Mesenteric fat pad (tissue), 1 donor: Measurements from ENCODE around the gene CYB561A3. TPM values are rescaled to one million over a fixed set of nuclear protein-coding genes. Genes with fewer than 3 reads are reported as not detected.

ENCODE experiments used
- DNase-seq: peaks from one replicate; pipeline ENCODE4 v3.0.0-alpha.2; 2020; ENCODE audit warnings: low spot score
- total RNA-seq: library from RNA; stranded (reverse); fragmentation: NEBNext Ultra II Directional; extraction: Animal tissue kit (Norgen Biotek cat#: 25700); gene quantifications from one replicate; pipeline ENCODE4 v1.2.1, GENCODE V29; 2021
- donor health status: DM: yes; HTN: yes; CAD: no.

Gene CYB561A3
- total RNA-seq, 1 donor from 2014 or later = 34.4 TPM

DNA sequence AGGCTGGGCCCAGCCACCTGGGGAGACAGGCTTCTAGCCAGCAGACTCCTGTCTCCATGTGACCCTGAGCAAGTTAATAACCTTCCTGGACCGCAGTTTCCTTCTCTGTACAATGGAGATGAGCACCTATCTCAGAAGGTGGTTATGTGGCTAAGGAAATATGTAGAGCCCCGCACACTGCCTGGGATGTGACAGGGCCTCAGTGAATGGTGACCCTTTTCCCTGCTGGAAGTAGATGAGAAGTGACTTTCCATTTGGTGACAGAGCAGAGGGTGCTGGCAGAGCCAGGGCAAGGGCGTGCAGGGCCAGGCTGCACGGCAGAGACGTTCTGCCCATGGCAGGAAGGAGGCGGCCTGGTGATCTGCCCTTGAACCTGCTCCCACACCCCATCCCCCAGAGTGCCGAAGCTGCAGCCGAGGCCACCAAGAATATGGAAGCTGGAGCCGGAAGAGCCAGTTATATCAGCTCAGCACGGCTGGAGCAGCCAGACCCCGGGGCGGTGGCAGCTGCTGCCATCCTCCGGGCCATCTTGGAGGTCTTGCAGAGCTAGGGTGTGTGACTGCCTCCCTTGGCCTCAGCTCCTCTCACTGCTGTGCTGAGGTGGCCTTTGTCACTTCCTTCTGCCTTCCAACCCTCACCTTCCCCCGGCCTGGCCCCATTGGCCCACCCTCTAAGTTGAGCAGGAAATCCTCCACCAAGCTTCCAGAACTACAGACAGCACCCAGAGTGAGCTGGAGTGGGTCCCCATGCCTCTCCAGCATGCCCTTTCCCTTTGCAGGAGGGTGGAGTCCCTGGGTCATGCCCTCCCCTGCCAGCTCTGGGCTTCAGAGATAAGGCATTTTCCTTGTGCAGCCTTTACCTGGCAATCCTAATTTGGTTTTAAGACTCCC lies 15.5 kb downstream of the CYB561A3 start:
- no peak for DNase-seq

DNA sequence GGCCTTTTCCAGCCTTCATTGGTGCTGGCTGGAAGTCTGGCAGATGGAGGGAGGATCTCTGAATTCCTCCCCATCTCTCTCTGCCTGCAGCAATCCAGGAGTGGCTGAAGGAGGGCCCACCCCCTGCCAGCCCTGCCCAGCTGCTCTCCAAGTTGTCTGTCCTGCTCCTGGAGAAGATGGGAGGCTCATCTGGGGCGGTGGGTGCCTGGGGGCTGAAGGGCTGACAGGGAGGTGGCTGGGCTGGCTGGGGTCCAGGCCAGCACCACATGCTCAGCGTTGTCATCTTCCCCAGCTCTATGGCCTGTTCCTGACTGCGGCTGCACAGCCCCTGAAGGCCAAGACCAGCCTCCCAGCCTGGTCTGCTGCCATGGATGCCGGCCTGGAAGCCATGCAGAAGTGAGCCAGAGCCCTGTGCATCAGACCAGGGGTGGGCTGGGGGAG lies 16.5 kb downstream of the CYB561A3 start:
- no peak for DNase-seq

DNA sequence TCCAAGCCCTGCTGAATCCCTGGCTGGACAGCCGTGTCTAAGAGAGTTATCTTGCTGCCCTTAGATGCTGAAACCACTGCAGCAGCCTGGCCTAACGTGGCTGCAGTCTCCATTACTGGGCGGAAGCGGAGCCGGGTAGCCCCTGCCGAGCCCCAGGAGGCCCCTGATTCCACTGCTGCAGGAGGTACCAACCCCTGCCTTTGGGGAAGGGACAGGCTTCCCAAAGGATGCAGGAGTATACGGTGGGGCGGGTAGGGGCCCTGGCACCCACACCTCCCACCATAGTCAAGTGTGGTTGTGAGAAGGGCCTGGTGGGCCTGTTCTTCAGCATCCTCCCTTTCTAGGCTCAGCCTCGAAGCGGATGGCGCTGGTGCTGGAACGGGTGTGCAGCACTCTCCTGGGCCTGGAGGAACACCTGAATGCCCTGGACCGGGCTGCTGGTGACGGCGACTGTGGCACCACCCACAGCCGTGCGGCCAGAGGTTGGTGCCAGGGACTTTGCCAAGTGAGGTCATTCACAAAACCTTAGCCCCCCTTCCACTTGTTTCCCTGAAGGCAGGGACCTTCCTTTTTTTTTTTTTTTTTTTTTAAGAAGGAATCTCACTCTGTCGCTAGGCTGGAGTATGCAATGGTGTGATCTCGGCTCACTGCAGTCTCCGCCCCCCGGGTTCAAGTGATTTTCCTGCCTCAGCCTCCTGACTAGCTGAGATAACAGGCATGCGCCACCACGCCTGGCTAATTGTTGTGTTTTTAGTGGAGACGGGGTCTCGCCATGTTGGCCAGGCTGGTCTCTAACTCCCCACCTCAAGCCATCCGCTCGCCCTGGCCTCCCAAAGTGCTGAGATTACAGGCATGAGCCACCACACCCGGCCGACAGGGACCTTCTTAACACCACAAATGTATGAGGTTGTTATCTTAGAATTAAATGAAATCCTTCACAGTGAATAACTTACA lies 17.6 kb downstream of the CYB561A3 start:
- no peak for DNase-seq

DNA sequence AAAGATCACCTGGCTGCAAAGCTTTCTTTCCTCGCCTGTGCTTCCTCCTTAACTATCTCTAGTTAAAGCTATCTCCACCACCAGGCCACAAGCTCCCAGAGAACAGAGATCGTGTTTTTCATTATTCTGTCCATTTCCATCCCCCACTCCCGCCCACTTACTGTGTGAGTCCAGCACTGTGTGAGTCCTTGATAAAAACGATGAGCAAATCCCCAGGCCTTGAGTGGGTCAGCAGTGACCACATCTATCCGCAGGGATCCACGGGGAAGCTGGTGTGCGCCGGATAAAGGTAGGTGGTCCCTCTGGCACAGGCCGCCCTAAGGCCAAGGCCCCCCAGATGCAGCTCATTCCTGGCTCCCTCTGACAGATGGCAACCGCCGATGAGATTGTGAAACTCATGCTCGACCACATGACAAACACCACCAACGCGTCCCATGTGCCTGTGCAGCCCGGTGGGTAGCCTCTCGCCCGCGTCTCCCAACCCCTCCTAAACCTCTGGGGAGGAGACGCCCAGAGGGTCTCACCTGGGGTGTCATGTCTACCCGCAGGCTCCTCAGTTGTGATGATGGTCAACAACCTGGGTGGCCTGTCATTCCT lies 19.4 kb downstream of the CYB561A3 start:
- DNase-seq = no peak

DNA sequence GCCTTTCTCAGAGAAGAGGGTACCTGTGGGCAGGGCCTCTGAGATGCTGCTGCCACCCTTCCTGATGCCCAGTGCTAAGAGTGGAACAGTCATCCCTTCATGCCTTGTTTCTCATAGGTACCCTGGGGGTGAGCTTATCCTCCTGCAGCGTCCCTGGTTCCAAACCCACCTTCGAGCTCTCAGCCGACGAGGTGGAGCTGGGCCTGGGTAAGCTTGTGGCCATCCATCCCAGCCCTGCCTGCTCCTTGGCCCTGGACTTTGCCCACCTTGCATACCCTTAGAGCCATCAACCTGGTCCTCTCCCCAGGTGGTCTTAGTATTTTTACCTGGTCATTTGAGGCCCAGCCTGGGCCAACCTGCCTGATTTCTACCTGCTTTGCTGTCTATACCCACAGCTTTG lies 20.0 kb downstream of the CYB561A3 start:
- DNase-seq = no peak

DNA sequence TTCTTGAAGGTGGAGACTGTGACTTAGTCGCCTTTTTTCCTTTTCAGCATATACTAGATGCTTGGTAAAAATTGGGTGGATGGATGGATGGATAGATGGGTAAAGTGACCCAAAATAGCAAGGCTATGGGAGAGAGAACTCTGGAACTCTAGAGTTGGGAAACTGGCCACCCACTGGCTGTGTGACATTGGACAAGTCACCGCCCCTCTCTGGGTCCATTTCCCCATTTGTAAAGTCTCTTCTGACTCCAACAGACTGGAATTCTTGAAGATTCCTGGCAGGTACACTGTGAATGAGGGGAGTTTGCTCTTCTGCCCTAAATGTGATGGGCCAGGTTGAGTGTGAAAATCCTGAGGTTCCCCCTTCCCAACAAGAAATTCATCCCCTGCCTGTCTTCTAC lies 20.7 kb downstream of the CYB561A3 start:
- no peak for DNase-seq

DNA sequence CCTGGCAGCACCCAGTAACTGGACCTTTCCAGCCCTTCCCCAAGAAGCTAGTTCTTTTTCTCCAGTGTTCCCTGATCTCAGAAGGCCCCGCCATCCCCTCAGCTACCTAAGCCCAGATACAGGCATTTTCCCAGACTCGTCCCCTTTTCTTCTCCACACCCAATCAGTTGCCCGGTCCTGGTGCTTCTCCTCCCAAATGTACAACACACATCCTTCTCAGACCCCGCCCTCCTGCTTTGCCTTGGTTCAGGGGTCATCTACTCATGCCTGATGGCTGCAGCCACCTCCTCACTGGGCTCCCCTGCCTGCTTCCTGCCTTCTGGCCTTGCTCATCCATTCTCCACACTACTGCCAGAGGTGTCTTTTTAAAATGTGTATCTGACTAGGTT lies 22.2 kb downstream of the CYB561A3 start:
- no peak for DNase-seq

DNA sequence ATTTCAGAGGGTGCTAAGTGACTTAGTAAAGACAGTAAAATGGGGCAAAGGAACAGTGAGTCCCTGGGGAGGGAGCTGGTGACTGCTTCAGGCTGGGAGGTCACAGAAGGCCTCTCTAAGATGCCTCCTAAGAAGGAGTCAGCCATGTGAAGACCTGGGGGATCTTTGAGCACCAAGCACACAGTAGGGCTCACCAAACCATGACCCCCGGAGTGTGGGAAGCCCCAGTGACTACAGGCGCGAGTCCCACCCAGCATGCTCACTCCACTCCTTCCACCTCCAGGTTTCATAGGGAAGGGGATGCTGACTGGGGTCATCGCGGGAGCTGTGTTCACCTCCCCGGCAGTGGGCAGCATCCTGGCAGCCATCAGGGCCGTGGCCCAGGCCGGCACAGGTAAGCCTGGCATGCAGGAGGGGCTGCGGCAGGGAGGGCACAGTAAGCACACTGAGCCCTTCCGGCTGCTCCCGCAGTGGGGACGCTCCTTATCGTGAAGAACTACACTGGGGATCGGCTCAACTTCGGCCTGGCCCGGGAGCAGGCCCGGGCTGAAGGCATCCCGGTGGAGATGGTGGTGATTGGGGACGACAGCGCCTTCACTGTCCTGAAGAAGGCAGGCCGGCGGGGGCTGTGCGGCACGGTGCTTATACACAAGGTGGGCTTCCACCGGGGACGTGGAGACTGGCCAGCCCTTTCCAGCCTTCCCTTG lies 22.7 kb downstream of the CYB561A3 start:
- DNase-seq = no peak

DNA sequence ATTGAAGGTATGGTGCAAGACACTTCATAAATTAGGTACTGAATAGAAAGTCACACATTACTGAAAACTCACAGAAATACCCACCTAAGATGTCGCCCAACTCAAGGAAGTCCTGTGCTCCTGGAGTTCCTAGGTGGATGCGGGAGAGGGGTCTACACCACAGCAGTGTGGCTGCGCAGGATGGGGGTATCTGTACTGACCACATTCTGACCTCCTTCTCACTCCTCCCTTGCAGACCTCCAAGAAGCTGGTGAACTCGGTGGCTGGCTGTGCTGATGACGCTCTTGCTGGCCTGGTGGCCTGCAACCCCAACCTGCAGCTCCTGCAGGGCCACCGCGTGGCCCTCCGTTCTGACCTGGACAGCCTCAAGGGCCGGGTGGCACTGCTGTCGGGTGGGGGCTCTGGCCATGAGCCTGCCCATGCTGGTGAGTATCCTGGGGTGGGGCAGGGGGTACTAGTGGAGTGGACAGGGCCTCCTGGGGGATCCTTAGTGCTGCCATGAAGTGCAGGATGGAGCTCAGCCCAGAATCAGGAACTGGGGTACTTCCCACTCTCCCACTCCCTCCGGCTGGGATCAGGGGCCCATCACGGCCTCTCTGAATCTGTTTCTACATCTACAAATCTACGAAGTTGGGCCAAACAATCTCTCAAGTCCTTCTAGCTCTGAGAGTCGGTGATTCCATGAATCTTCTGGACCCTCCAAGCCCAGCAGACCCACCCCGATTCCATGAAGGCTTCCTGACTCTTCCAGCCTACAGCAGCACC lies 23.8 kb downstream of the CYB561A3 start:
- no peak for DNase-seq

DNA sequence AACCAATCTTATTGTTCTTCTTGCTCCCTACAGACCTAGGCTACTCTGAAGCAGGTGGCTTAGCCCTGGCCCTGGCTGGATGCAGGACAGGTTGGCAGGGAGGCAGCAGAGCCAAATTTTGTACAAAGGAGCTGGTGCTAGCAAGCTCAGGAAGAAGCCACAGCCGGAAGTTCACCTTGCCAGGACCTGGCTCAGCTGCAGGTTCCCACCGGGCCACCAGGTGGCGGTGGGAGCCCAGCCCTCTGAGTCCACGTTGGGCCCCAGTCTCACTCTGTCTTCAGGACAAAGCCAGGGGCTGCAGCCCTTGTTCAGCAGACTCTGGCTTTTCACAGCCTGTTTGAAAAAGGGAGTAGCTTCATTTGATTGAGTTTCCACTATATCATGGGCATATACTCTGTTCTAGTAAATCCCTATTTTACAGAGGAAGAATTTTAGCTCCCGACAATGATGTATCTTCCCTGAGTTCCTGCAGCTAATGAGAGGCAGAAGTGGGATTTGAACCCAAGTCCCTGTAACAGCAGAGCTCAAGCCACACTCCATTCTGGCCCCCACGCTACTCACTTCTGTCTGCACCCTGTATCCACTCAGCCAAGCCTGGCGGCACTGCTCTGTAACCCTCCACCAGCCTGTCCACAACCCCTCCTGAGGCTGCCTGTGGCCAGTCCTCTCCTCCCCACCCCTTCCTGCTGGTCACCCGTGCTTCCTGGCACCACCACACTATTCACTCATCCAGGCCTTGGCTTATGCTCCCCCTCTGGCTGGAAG lies 25.3 kb downstream of the CYB561A3 start:
- peak; percentile 93 for DNase-seq

DNA sequence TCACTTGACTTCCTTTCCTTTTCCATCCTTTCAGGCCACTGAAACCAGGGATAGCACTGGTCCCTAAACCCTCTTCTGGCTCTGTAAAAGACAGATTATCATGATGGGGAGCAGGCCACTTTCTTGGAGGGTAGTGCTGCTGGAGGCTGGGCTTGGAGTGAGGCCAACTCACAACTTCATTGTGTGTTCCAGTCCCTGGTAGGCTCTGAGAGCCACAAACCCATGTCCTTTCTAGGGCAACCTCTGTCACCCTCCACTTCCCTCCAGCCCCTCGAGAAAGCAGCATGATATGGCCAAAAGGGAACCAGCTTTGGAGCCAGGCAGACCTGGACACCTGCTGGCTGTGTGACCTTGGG lies 26.3 kb downstream of the CYB561A3 start:
- DNase-seq = no peak

DNA sequence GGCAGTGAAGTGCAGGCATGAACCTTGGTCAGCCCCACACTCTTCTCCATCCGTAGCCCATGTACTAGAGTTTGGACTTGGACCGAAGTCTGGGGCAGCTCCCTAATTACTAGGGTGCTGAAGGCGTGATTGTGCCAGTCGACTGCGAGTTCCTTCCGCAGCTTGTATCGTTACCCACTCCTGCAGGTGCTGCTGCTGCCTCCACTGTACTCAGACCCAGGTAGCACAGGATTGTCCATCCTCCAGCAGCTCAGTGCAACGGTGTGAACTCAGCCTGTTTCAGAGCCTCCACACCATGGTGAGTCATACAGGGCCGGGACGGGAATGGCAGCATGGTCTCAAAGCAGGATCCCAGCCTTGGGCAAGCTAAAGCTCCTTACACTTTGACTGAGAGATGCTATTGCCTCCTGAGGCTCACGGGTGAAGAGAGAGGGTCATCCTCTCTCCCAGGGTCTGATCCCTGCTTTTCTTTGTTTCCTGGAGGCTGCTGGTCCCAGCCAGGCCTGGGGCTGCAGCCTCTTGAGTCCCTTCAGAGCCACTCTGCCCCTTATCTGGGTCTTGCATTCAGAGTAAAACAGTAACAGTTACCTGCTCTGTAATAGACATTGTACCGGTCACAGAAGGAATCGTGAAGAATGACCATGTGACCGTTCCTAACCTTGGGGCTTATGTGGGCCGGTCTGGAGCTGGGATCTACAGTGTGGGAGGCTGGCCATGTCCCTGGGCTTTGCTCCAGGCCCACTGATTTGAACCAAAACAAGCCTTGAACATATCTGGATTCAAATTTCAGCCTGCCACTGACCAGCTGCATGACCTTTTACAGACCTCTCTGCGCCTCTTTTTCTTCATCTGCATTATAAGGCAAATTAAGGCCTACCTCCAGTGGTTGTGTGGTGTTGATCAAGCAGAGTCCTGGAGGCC lies 27.0 kb downstream of the CYB561A3 start:
- no peak for DNase-seq

DNA sequence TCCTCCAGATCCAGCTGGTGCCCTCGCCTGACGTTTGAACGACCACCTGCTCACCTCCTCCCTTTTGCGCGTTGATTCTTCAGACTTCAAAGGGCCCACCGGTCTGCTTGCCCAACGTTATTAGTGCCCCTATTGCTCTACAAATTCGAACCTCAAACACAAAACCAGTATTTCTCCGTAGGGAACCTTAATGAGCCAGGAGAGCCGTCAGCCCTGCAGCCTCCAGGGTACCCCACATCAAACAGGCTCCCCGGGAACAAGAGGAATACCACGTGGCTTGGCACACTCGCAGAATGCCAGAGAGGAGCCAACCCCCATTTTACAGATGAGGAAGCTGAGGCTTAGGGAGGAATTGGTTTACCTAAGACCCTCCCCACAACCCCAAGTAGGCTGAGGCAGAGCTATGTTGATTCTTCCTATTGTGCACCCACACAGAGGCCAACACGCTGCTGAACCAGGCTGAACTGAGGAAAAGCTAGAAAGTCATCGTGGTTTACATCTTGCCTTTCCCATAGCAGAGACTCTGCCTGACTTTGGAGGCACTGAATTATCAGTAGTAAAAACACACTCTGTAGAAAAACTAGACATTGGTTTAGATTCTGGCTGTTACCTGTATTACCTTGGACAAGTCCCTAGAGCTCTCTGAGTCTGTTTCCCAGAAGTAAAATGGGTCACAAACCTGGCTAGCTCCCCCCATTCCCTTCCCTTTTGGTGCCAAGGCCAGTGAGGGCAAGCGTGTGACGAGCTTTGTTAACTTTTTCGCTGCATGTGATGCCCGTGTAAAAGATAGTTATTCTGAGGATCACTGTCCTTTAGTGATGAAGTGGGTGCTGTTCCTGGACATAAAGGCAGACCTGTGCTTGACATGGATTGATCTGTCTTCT lies 27.9 kb downstream of the CYB561A3 start:
- no peak for DNase-seq

DNA sequence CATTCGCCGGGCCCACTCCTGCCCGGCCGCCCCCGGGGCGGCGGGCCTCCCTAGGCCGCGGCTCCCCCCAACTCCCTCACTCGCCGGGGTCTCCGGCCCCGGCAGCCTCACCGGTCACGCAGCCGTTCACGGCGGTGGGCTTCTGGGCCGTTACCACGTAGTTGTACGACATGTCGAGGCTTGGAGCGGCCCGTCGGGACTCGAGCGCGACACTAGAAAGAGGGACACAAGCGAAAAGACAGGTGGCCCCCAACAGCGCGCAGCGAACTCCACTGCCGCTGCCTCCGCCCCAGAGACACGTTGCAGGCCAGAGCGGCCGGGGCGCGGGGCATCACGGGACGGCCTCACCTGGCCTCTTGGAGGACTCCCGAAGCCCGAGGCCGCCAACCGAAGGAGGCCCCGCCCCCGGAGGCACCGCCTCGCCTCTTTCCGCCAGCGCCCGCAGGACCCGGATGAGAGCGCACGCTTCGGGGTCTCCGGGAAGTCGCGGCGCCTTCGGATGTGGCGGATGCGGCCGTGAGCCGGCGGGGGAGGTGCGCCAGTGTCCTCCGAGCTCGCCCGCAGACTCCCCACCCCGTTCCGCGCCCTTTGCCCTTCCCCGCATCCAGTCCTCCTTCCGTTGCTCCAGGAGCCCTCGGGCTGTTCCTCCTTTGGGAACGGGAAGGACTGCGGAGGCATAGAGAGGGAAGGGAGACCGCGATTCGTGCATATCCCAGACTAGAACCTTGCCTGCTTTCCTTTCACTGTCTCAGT lies 28.7 kb downstream of the CYB561A3 start, which contains the start of the genes DDB1 and TKFC:
DDB1 (minus strand) TSS at position 309 of the 753 bp plus-strand sequence; CDS start at position 172, 137 bp downstream.
TKFC (plus strand) TSS at position 432 of the 753 bp plus-strand sequence. CDS start 1,501 bp downstream, outside the sequence.
- peak; percentile 98 for DNase-seq

DNA sequence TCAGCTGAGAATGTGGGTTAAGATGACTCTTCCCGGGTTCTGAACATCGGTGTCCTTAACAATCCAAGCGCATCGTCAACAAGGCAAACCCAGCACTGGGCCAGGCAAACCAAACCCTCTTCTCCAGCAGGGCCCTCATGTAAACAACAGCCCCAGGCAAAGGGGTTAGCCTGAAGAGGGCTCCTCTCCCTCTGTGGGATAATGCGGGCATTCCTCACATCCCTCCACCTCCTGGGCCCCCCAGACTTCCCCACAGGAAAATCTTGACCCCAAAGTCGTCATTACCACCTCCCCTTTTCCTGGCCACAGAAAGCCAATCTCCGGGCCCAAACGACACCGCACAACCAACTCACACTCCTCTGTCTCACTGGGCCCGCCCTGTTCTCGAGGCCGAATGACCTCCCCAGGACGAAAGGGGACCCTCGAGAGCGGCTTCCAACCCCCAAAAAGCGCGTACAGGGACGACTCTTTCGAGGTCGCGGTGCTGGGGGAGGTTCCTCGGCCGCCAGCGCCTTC lies 29.3 kb downstream of the CYB561A3 start:
- DNase-seq = no peak

DNA sequence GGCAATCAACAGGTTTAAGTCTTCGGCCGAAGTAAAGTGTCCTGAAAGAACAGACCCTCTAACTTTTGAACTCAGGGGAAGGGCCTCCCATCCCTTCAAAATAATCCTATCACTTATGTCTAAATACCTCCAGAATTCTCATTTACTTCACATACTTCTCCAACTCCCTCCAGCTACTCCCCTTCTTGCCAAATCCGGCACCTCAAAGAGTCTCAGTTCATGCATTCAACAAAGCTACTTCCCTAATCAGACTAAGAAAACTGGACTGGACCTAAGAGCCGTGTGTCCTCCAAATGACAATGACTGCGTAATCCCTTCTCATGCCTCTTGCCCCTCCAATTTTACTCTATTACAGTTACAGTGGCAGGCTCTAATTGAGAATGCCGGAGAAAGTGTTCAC lies 30.0 kb downstream of the CYB561A3 start:
- no peak for DNase-seq
